ENCODE results near the gene ZNF638. TPM values are rescaled to one million over a fixed set of nuclear protein-coding genes. Genes with fewer than 3 reads are reported as not detected.

Gene ZNF638
- total and polyA plus RNA-seq, 2 donors (not counting 3 experiments of a cell fraction or from before 2014, with no cell fraction given): 36.4 to 111 TPM

- H3K27me3 ChIP-seq (ENCODE audit: control insufficient read depth in 2 of 2, insufficient read depth in 2 of 2, low read length in 2 of 2): no peaks in the 10 kb centered on the region
- FAIRE-seq (no peak), DNase-seq (ENCODE audit: low read depth, low spot score) (no peak)
- POLR2A ChIA-PET: no interaction called here
- CTCF ChIA-PET: interaction anchor here (1.8 to 5.2 kb wide), 3 partner anchors 19 to 173 kb away, joined by 7 to 118 read pairs (median 11); no protein-coding TSS in a partner anchor
- BruUV-seq (replicated peaks): no TSS peak
- H3K4me2 ChIP-seq (ENCODE audit: insufficient read depth, low read length): no peak overlapping the region
- H3K9ac ChIP-seq (replicated peaks; ENCODE audit: extremely low read depth, insufficient read depth, low read length): no peak overlapping the region
- no peaks in the 10 kb centered on the region for H4K20me1 ChIP-seq (replicated peaks; ENCODE audit: control insufficient read depth, extremely low read depth, insufficient read depth, low read length)
- H3K79me2 ChIP-seq (ENCODE audit: control insufficient read depth, insufficient read depth, low read length): peaks cover 32% of the 10 kb centered on the region
- TF ChIP-seq FOS (IDR thresholded peaks at IDR 0.05; ENCODE audit: borderline replicate concordance, insufficient read depth, low read length) (no peak), POLR2AphosphoS5 (IDR thresholded peaks at IDR 0.05; ENCODE audit: insufficient read depth, low read depth, low read length) (no peak), JUN (IDR thresholded peaks at IDR 0.05; ENCODE audit: borderline replicate concordance, insufficient read depth, insufficient read length, low read depth) (no peak), MYC (IDR thresholded peaks at IDR 0.05; ENCODE audit: low read depth, low read length) (no peak), MAX (IDR thresholded peaks at IDR 0.05; ENCODE audit: insufficient read depth, insufficient read length) (no peak), GATA2 (IDR thresholded peaks at IDR 0.05; ENCODE audit: insufficient read depth, insufficient read length, low read depth, low read length) (no peak)
- H3K4me3 ChIP-seq (replicated peaks in 1 of 3; ENCODE audit: insufficient read depth in 1 of 3, low read depth in 1 of 3, low read length in 3 of 3): no peak overlapping the region
- H3K27ac ChIP-seq (ENCODE audit: insufficient read depth, low read depth, low read length): no peak overlapping the region
- dilution Hi-C loops (cut with MboI; ENCODE audit: extremely low pct_ligation_motif_present, low sequenced_read_pairs): no loop called here
- no peaks in the 10 kb centered on the region for H3K36me3 ChIP-seq (ENCODE audit: control insufficient read depth in 2 of 2, extremely low read depth in 1 of 2, insufficient read depth in 2 of 2, low read length in 2 of 2)
- no peak overlapping the region for H2AFZ ChIP-seq (ENCODE audit: low read depth, low read length)
- no peaks in the 10 kb centered on the region for H3K9me1 ChIP-seq (replicated peaks; ENCODE audit: control insufficient read depth, extremely low read depth, insufficient read depth, low read length)
- H3K9me3 ChIP-seq (replicated peaks; ENCODE audit: control insufficient read depth, insufficient read depth, low read length): no peaks in the 10 kb centered on the region
- intact Hi-C loops (cut with micrococcal nuclease): loop anchor here (5.0 to 10.0 kb wide), 5 partner anchors 92 to 173 kb away; partner anchors contain the start of gene PAIP2B
- H3K4me1 ChIP-seq (ENCODE audit: control insufficient read depth, extremely low read depth, insufficient read depth, low read length): peaks cover 17% of the 10 kb centered on the region
Observed at GRCh38 chr2:71330155-71330554, 1.4 kb upstream of the ZNF638 start.

Data from endothelial cell of umbilical vein (primary cell).